ENCODE data around the gene NDFIP2.
A peak's percentile ranks its signal among the peaks of the same experiment; 100 is the strongest.

NDFIP2 gene

GRCh38 chr13:79481685-79482052 lies 714 bp downstream of the NDFIP2 start:
- Histone ChIP-seq H3K4me3 (replicated peaks; ENCODE audit: insufficient read depth, low read length) (peak overlapping the region; percentile 69), H3K27ac (replicated peaks) (peak overlapping the region; percentile 59), H3K27me3 (ENCODE audit: insufficient read depth, poor library complexity, severe bottlenecking) (peaks cover 9% of the 10 kb centered on the region)
- peak in 1 of 2 experiments; percentile 18 for DNase-seq (ENCODE audit: low read depth in 1 of 2, low spot score in 1 of 2)
- TF ChIP-seq CTCF (IDR thresholded peaks at IDR 0.05; ENCODE audit: insufficient read depth, low read length), result no peak
- TF ChIP-seq, protein P1, sequence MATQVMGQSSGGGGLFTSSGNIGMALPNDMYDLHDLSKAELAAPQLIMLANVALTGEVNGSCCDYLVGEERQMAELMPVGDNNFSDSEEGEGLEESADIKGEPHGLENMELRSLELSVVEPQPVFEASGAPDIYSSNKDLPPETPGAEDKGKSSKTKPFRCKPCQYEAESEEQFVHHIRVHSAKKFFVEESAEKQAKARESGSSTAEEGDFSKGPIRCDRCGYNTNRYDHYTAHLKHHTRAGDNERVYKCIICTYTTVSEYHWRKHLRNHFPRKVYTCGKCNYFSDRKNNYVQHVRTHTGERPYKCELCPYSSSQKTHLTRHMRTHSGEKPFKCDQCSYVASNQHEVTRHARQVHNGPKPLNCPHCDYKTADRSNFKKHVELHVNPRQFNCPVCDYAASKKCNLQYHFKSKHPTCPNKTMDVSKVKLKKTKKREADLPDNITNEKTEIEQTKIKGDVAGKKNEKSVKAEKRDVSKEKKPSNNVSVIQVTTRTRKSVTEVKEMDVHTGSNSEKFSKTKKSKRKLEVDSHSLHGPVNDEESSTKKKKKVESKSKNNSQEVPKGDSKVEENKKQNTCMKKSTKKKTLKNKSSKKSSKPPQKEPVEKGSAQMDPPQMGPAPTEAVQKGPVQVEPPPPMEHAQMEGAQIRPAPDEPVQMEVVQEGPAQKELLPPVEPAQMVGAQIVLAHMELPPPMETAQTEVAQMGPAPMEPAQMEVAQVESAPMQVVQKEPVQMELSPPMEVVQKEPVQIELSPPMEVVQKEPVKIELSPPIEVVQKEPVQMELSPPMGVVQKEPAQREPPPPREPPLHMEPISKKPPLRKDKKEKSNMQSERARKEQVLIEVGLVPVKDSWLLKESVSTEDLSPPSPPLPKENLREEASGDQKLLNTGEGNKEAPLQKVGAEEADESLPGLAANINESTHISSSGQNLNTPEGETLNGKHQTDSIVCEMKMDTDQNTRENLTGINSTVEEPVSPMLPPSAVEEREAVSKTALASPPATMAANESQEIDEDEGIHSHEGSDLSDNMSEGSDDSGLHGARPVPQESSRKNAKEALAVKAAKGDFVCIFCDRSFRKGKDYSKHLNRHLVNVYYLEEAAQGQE (IDR thresholded peaks at IDR 0.05; ENCODE audit: insufficient replicate concordance, low read depth), result no peak
- no peak for TF ChIP-seq SPI1 (IDR thresholded peaks at IDR 0.05; ENCODE audit: borderline replicate concordance, low read depth)
- no peak for TF ChIP-seq POLR2AphosphoS5 (IDR thresholded peaks at IDR 0.05; ENCODE audit: low read depth)
- TF ChIP-seq GABPA (IDR thresholded peaks at IDR 0.05; ENCODE audit: low read depth), result no peak

GRCh38 chr13:79482281-79482970 lies 1.5 kb downstream of the NDFIP2 start:
- no peak for DNase-seq (ENCODE audit: low read depth in 1 of 2, low spot score in 1 of 2)
- Histone ChIP-seq H3K27ac (replicated peaks) (no peak overlapping the region), H3K27me3 (ENCODE audit: insufficient read depth, poor library complexity, severe bottlenecking) (peaks cover 9% of the 10 kb centered on the region), H3K4me3 (replicated peaks; ENCODE audit: insufficient read depth, low read length) (no peak overlapping the region)
- no peak for TF ChIP-seq SPI1 (IDR thresholded peaks at IDR 0.05; ENCODE audit: borderline replicate concordance, low read depth)
- no peak for TF ChIP-seq POLR2AphosphoS5 (IDR thresholded peaks at IDR 0.05; ENCODE audit: low read depth)
- TF ChIP-seq GABPA (IDR thresholded peaks at IDR 0.05; ENCODE audit: low read depth), result no peak
- TF ChIP-seq, protein P1 (IDR thresholded peaks at IDR 0.05; ENCODE audit: insufficient replicate concordance, low read depth), result no peak
- TF ChIP-seq CTCF (IDR thresholded peaks at IDR 0.05; ENCODE audit: insufficient read depth, low read length), result no peak

DNA sequence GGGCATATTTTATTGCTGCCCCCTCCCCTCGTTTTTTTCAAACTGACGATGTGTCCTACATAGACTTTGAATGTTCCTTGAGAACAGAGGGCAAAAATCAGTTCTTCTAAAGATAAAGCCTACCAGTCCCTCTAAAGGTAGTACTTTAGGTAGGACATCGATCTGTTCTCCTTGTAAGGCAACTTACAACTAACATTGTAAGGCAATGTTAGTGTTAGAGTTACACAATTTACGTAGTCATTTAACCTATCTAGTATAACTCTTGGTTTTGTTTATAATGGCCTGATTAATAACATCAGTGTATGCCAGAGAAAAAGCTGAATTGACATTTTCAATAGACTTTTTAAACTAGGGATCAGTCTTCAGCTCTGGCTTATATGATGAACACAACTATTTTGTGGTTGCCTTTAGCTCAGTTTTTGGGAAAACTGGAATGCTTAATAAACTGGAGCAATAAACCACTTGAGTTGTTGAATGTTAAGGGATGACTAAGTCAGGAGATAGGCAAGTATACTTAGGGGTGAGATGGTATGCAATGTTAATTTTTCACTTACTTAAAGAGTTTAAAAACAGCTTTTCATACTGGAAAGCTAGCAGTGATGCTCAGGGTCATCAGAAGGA lies 2.2 kb downstream of the NDFIP2 start:
- TF ChIP-seq POLR2AphosphoS5 (IDR thresholded peaks at IDR 0.05; ENCODE audit: low read depth) (no peak), CTCF (IDR thresholded peaks at IDR 0.05; ENCODE audit: insufficient read depth, low read length) (no peak), SPI1 (IDR thresholded peaks at IDR 0.05; ENCODE audit: borderline replicate concordance, low read depth) (no peak), GABPA (IDR thresholded peaks at IDR 0.05; ENCODE audit: low read depth) (no peak)
- TF ChIP-seq, protein P1 (IDR thresholded peaks at IDR 0.05; ENCODE audit: insufficient replicate concordance, low read depth), result no peak
- Histone ChIP-seq H3K27ac (replicated peaks) (no peak overlapping the region), H3K4me3 (replicated peaks; ENCODE audit: insufficient read depth, low read length) (no peak overlapping the region), H3K27me3 (ENCODE audit: insufficient read depth, poor library complexity, severe bottlenecking) (peaks cover 9% of the 10 kb centered on the region)
- DNase-seq (ENCODE audit: low read depth in 1 of 2, low spot score in 1 of 2), result no peak

Data from HL-60 (cell line).